Endothelial cell of umbilical vein (primary cell): ENCODE data around the gene CYP2S1.

Experiments
- FOS ChIP-seq: IDR thresholded peaks from 2 replicates; pipeline ENCODE4 v1.6.1; 2011; ENCODE audit warnings: mild to moderate bottlenecking, low read length, moderate library complexity, borderline replicate concordance; ENCODE audit not compliant: insufficient read depth
- POLR2A ChIP-seq: IDR thresholded peaks from 2 replicates; pipeline ENCODE4 v1.6.1; 2012; ENCODE audit warnings: low read depth, mild to moderate bottlenecking, control low read depth, low read length
- TF ChIP-seq, protein P1 (sequence below): IDR thresholded peaks from 2 replicates; pipeline ENCODE4 v1.6.1; 2011; ENCODE audit not compliant: insufficient read depth, insufficient read length

DNA sequence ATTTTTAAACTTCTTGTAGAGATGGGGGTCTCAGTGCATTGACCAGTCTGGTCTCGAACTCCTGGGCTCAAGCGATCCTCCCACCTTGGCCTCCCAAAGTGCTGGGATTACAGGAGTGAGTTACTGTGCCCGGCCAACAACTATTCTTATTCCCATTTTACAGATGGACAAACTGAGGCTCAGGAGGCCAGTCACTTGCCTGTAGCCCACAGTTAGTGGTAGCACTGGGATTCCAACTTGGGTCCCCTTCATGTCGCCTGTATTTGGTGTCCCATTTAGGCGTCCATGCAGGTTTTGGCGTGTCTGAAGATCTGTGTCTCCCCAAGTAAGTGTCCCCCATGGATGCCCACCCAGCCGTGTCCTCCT is 25.2 kb downstream of the CYP2S1 start:
- TF ChIP-seq POLR2A (no peak), FOS (no peak)
- TF ChIP-seq, protein P1, sequence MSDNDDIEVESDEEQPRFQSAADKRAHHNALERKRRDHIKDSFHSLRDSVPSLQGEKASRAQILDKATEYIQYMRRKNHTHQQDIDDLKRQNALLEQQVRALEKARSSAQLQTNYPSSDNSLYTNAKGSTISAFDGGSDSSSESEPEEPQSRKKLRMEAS, result no peak
